ENCODE data around the gene PDLIM1. TPM values are rescaled to one million over a fixed set of nuclear protein-coding genes. Genes with fewer than 3 reads are reported as not detected.

Gene PDLIM1
- total RNA-seq, 4 donors from 2014 or later: 59.5 to 142 (median 79.2) TPM

DNA sequence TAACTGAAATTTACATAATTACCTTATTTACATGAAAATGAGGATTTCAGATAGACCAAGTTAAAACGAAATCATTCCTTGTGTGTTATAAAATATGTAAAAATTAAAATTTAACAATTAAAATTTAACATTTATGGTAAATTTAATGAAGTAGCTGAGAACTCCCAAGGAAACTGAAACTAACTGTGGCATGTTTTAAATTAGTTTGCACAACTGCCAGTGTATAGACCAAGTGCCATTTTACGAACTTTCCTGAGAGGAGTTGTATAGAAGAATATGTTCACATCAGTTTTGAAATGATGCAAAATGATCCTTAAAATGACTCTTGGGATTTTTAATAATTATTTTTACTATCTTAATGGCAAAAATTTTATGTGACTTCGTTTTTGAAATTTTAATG, 23.6 kb downstream of the PDLIM1 start:
- H3K27ac ChIP-seq: peak overlapping the region; percentile 73 to 92 (median 88)
- intact Hi-C loops (cut with DNase I): no loop called here
- no peak overlapping the region for H3K4me3 ChIP-seq
- no peak for TF ChIP-seq POLR2A (IDR thresholded peaks at IDR 0.05)
- TF ChIP-seq CTCF (IDR thresholded peaks at IDR 0.05): no peak
- H3K27me3 ChIP-seq: no peaks in the 10 kb centered on the region
- DNase-seq: no peak
- WGBS, 2 donors: 62 to 65% methylated on average over 3 of the region's 3 CpGs
- H3K4me1 ChIP-seq: peaks cover 20 to 69% (median 52%) of the 10 kb centered on the region in 3 donors
- H3K9me3 ChIP-seq: no peaks in the 10 kb centered on the region
- peaks cover 0 to 61% (median 6%) of the 10 kb centered on the region in 3 donors for H3K36me3 ChIP-seq

DNA sequence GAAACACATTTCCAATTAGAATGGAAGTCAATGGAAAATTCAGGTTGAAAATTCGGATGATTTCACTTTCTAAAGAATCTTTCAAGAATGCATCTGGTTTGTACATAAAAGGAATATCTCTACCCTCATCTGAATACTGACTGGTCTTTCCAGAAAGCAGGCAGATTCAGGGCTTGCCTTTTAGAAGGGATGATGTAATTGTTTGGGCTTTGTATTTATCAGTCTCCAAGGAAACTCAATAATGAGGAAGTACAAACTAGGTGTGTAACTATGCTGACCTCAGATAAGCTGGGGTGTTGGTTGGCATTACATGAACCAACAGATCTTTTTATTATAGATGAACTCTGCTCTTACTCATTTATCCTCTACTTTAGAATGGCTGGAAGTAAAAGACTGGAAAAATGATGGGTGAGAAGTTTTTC, 24.1 kb downstream of the PDLIM1 start:
- peaks cover 20 to 69% (median 52%) of the 10 kb centered on the region in 3 donors for H3K4me1 ChIP-seq
- DNase-seq: no peak
- TF ChIP-seq CTCF (IDR thresholded peaks at IDR 0.05): no peak
- no peak for TF ChIP-seq POLR2A (IDR thresholded peaks at IDR 0.05)
- WGBS, 2 donors: 8 to 18% methylated on average over 1 of the region's 1 CpG
- H3K27ac ChIP-seq: peak overlapping the region; percentile 73 to 92 (median 86)
- H3K4me3 ChIP-seq: peak overlapping the region in 1 of 4 donors; percentile 8
- no peaks in the 10 kb centered on the region for H3K9me3 ChIP-seq
- H3K27me3 ChIP-seq: no peaks in the 10 kb centered on the region
- intact Hi-C loops (cut with DNase I): no loop called here
- peaks cover 0 to 66% (median 6%) of the 10 kb centered on the region in 3 donors for H3K36me3 ChIP-seq

- Histone ChIP-seq H3K4me1 (peaks cover 29 to 81% (median 60%) of the 10 kb centered on the region in 3 donors), H3K4me3 (no peak overlapping the region), H3K36me3 (peaks cover 3 to 67% (median 6%) of the 10 kb centered on the region in 3 donors), H3K9me3 (no peaks in the 10 kb centered on the region), H3K27ac (peak overlapping the region; percentile 65 to 92 (median 80)), H3K27me3 (no peaks in the 10 kb centered on the region)
- WGBS, 2 donors: 78 to 89% methylated on average over 5 to 7 of the region's 8 CpGs
- DNase-seq: no peak
- intact Hi-C loops (cut with DNase I): no loop called here
- TF ChIP-seq POLR2A (IDR thresholded peaks at IDR 0.05) (no peak), CTCF (IDR thresholded peaks at IDR 0.05) (no peak)
Measured at GRCh38 chr10:95265572-95265971, 25.2 kb downstream of the PDLIM1 start.

GRCh38 chr10:95264227-95265051, 26.4 kb downstream of the PDLIM1 start:
- WGBS, 2 donors: 56 to 57% methylated on average over 5 of the region's 6 CpGs
- Histone ChIP-seq H3K36me3 (peaks cover 3 to 67% (median 3%) of the 10 kb centered on the region in 3 donors), H3K27me3 (no peaks in the 10 kb centered on the region), H3K9me3 (no peaks in the 10 kb centered on the region), H3K4me3 (no peak overlapping the region), H3K27ac (peak overlapping the region; percentile 55 to 92 (median 73)), H3K4me1 (peaks cover 30 to 83% (median 61%) of the 10 kb centered on the region in 3 donors)
- no peak for DNase-seq
- TF ChIP-seq CTCF (IDR thresholded peaks at IDR 0.05) (no peak), POLR2A (IDR thresholded peaks at IDR 0.05) (no peak)
- intact Hi-C loops (cut with DNase I): no loop called here

DNA sequence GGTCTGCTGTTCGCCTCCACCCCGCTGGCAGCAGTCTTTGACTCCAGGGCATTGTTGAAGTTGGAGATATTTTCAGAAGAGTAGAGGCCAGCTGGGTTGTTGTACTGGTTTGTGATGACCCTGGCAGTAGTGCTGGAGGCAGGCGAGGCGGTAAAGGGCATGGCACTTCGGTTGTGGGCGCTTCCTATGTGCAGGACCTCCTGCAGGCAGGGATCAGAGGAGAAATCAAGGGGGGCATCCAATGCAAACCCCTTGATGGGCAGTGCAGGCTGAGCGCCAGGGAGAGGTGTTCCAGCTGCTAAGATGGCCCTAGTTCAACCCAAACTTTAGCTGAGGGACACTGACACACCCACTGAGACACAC, 27.0 kb downstream of the PDLIM1 start:
- no peak for DNase-seq
- intact Hi-C loops (cut with DNase I): no loop called here
- peaks cover 30 to 77% (median 55%) of the 10 kb centered on the region in 3 donors for H3K4me1 ChIP-seq
- no peaks in the 10 kb centered on the region for H3K27me3 ChIP-seq
- H3K9me3 ChIP-seq: no peaks in the 10 kb centered on the region
- H3K4me3 ChIP-seq: no peak overlapping the region
- peak overlapping the region; percentile 55 to 92 (median 73) for H3K27ac ChIP-seq
- no peak for TF ChIP-seq POLR2A (IDR thresholded peaks at IDR 0.05)
- TF ChIP-seq CTCF (IDR thresholded peaks at IDR 0.05): no peak
- 78% methylated on average over 7 of the region's 7 CpGs; no CpG with 5 or more reads in 1 of the 2 donors for WGBS, 2 donors
- H3K36me3 ChIP-seq: peaks cover 3 to 73% (median 3%) of the 10 kb centered on the region in 3 donors
